Endothelial cell of umbilical vein (primary cell): ENCODE results near the gene NR1D2. TPM values are rescaled to one million over a fixed set of nuclear protein-coding genes. Genes with fewer than 3 reads are reported as not detected.

Source experiments
- BruUV-seq: library from RNA; stranded (reverse); fragments of 400-500 nt; replicated peaks from 2 replicates; lab custom pipeline; 2021; lab: Mats Ljungman, UMichigan
- CTCF ChIA-PET: fragments of 300-600, 350-600 bp; sonication (Branson Sonifier 250); formaldehyde crosslinking; loops from one replicate; lab custom pipeline; 2021; ENCODE audit warnings: antibody characterized with exemption, inconsistent platforms; lab: Charles Lee
- POLR2A ChIA-PET: fragments of 300-600, 350-600 bp; sonication (Branson Sonifier 250); formaldehyde crosslinking; loops from one replicate; lab custom pipeline; 2021; ENCODE audit warnings: antibody characterized with exemption, inconsistent platforms; lab: Charles Lee
- DNase-seq: peaks from one replicate; pipeline ENCODE4 v3.0.0-alpha.2; 2011; ENCODE audit warnings: low read depth, low spot score
- FAIRE-seq: peaks from 2 replicates; lab custom pipeline; 2011; peaks lifted over from hg19 to GRCh38; lab: Jason Lieb, UNC
- H2AFZ ChIP-seq: 2 replicates; pipeline ENCODE4 v1.6.0; 2012; ENCODE audit warnings: low read depth, low read length, control low read depth, inconsistent platforms
- H3K27ac ChIP-seq: 2 replicates; pipeline ENCODE4 v1.5.1; 2011; ENCODE audit warnings: low read depth, mild to moderate bottlenecking, control low read depth, low read length, moderate library complexity; ENCODE audit not compliant: insufficient read depth
- H3K27me3 ChIP-seq, 2 experiments: 2 replicates each; pipeline versions ENCODE4 v1.6.0 to v1.6.1; 2011; ENCODE audit warnings: low read length in 2 of 2, mixed read lengths in 1 of 2; ENCODE audit not compliant: control insufficient read depth in 2 of 2, insufficient read depth in 2 of 2
- H3K36me3 ChIP-seq, 2 experiments: 2 replicates in 1 of 2; 3 replicates in 1 of 2; pipeline ENCODE4 v1.5.1; 2011; ENCODE audit warnings: low read length in 2 of 2, mild to moderate bottlenecking in 1 of 2, moderate library complexity in 1 of 2; ENCODE audit not compliant: control insufficient read depth in 2 of 2, insufficient read depth in 2 of 2; ENCODE audit errors: extremely low read depth in 1 of 2
- H3K4me1 ChIP-seq: 3 replicates; pipeline ENCODE4 v1.5.1; 2011; ENCODE audit warnings: mild to moderate bottlenecking, low read length; ENCODE audit not compliant: control insufficient read depth, insufficient read depth; ENCODE audit errors: extremely low read depth
- H3K4me2 ChIP-seq: 2 replicates; pipeline ENCODE4 v1.6.1; 2011; ENCODE audit warnings: low read length, control low read depth, mixed read lengths; ENCODE audit not compliant: insufficient read depth
- H3K4me3 ChIP-seq, 3 experiments: fragments of 200-600 bp in 1 of 3; sonication (generic), shearing (Covaris generic) in 1 of 3; replicated peaks in 1 of 3; 2 replicates each; pipeline ENCODE4 v1.5.1; 2011 to 2016; ENCODE audit warnings: control low read depth in 3 of 3, low read length in 3 of 3, mild to moderate bottlenecking in 2 of 3, inconsistent platforms in 1 of 3, low read depth in 1 of 3, moderate library complexity in 1 of 3; ENCODE audit not compliant: insufficient read depth in 1 of 3
- H3K79me2 ChIP-seq: 2 replicates; pipeline ENCODE4 v1.6.0; 2012; ENCODE audit warnings: low read length, inconsistent platforms; ENCODE audit not compliant: control insufficient read depth, insufficient read depth
- H3K9ac ChIP-seq: replicated peaks from 2 replicates; pipeline ENCODE3; 2011; ENCODE audit warnings: low read length, control low read depth; ENCODE audit not compliant: insufficient read depth; ENCODE audit errors: extremely low read depth
- H3K9me1 ChIP-seq: replicated peaks from 3 replicates; pipeline ENCODE4 v1.6.0; 2011; ENCODE audit warnings: mild to moderate bottlenecking, low read length; ENCODE audit not compliant: control insufficient read depth, insufficient read depth; ENCODE audit errors: extremely low read depth
- H3K9me3 ChIP-seq: replicated peaks from 2 replicates; pipeline ENCODE4 v1.5.1; 2012; ENCODE audit warnings: low read length, inconsistent platforms; ENCODE audit not compliant: control insufficient read depth, insufficient read depth
- H4K20me1 ChIP-seq: replicated peaks from 2 replicates; pipeline ENCODE3; 2011; ENCODE audit warnings: mild to moderate bottlenecking, low read length; ENCODE audit not compliant: control insufficient read depth, insufficient read depth; ENCODE audit errors: extremely low read depth
- EZH2 ChIP-seq: IDR thresholded peaks from 2 replicates; pipeline ENCODE4 v1.6.1; 2012; ENCODE audit warnings: borderline replicate concordance, low read depth, mild to moderate bottlenecking, moderate library complexity, low read length, inconsistent platforms; ENCODE audit not compliant: severe bottlenecking
- GATA2 ChIP-seq: IDR thresholded peaks from 2 replicates; pipeline ENCODE4 v1.7.0; 2011; ENCODE audit warnings: low read depth, mild to moderate bottlenecking, moderate library complexity, mixed read lengths, low read length; ENCODE audit not compliant: insufficient read length, insufficient read depth
- JUN ChIP-seq: IDR thresholded peaks from 2 replicates; pipeline ENCODE4 v1.6.1; 2011; ENCODE audit warnings: borderline replicate concordance, low read depth; ENCODE audit not compliant: insufficient read length, insufficient read depth
- POLR2A ChIP-seq: IDR thresholded peaks from 2 replicates; pipeline ENCODE4 v1.6.1; 2012; ENCODE audit warnings: low read depth, mild to moderate bottlenecking, control low read depth, low read length
- dilution Hi-C: fragments of 300-500 bp; cut with MboI; formaldehyde crosslinking; loops from one replicate; pipeline ENCODE4 v1.15.0; 2019; ENCODE audit warnings: low sequenced_read_pairs; ENCODE audit not compliant: extremely low pct_ligation_motif_present
- intact Hi-C: fragments of 100-400 bp; cut with micrococcal nuclease; formaldehyde crosslinking; loops from one replicate; pipeline ENCODE4 v1.10.0; 2022
- polyA plus RNA-seq, 4 experiments: library from polyadenylated mRNA; depleted of rRNA in 3 of 4; stranded (reverse) in 3 of 4; unstranded in 1 of 4; fragments of >200 nt; gene quantifications; 2 replicates each; pipeline versions ENCODE4 v1.2.1 to v1.2.3, GENCODE V29; 2011 to 2012; ENCODE audit warnings: missing spikeins in 1 of 4
- total RNA-seq: library from RNA; stranded (reverse); gene quantifications from 2 replicates; pipeline ENCODE4 v1.2.3, GENCODE V29; 2021

Gene NR1D2
- total and polyA plus RNA-seq, 2 donors (not counting 3 experiments of a cell fraction or from before 2014, with no cell fraction given), result 4.3 to 14.6 TPM

GRCh38 chr3:23985747-23986544, 40.9 kb downstream of the NR1D2 start:
- H2AFZ ChIP-seq, result no peak overlapping the region
- FAIRE-seq (peak; percentile 28), DNase-seq (no peak)
- CTCF ChIA-PET, result no interaction called here
- H4K20me1 ChIP-seq, result no peaks in the 10 kb centered on the region
- no peaks in the 10 kb centered on the region for H3K79me2 ChIP-seq
- no peak overlapping the region for H3K9ac ChIP-seq
- peaks cover 4% of the 10 kb centered on the region for H3K4me1 ChIP-seq
- dilution Hi-C loops, result no loop called here
- H3K9me3 ChIP-seq, result no peaks in the 10 kb centered on the region
- BruUV-seq, result no TSS peak
- no peaks in the 10 kb centered on the region for H3K36me3 ChIP-seq
- no peak for TF ChIP-seq EZH2
- no peak for TF ChIP-seq JUN
- TF ChIP-seq POLR2A, result no peak
- H3K4me2 ChIP-seq, result no peak overlapping the region
- no peaks in the 10 kb centered on the region for H3K27me3 ChIP-seq
- no peak overlapping the region for H3K4me3 ChIP-seq
- no peaks in the 10 kb centered on the region for H3K9me1 ChIP-seq
- POLR2A ChIA-PET, result no interaction called here
- no peak overlapping the region for H3K27ac ChIP-seq
- intact Hi-C loops, result no loop called here

GRCh38 chr3:23987356-23987755, 42.3 kb downstream of the NR1D2 start:
- intact Hi-C loops (no loop called here), dilution Hi-C loops (no loop called here)
- DNase-seq (peak; percentile 75), FAIRE-seq (peak; percentile 84)
- Histone ChIP-seq H3K9me1 (no peaks in the 10 kb centered on the region), H2AFZ (peak overlapping the region; percentile 2), H4K20me1 (no peaks in the 10 kb centered on the region), H3K79me2 (no peaks in the 10 kb centered on the region), H3K4me3 (no peak overlapping the region), H3K4me2 (no peak overlapping the region), H3K27me3 (no peaks in the 10 kb centered on the region), H3K36me3 (no peaks in the 10 kb centered on the region), H3K4me1 (peaks cover 17% of the 10 kb centered on the region), H3K9me3 (no peaks in the 10 kb centered on the region), H3K9ac (no peak overlapping the region), H3K27ac (peak overlapping the region; percentile 12)
- CTCF ChIA-PET, result interaction anchor here (0.7 to 1.5 kb wide), 2 partner anchors 11 to 99 kb away, joined by 4 to 7 read pairs; no protein-coding TSS in a partner anchor
- POLR2A ChIA-PET, result interaction anchor here (0.6 to 0.8 kb wide), 2 partner anchors 71 to 1575 kb away, joined by 3 read pairs; partner anchors contain the start of genes NKIRAS1 and RPL15
- TF ChIP-seq GATA2 (no peak), EZH2 (no peak), POLR2A (no peak), JUN (no peak)
- BruUV-seq, result no TSS peak
